K562 (cell line): ENCODE measurements around the gene TJP3. TPM values are rescaled to one million over a fixed set of nuclear protein-coding genes. Genes with fewer than 3 reads are reported as not detected.

Experiments used
- CHD2 ChIP-seq: IDR thresholded peaks from 2 replicates; pipeline ENCODE4 v1.6.1; 2011; ENCODE audit warnings: low read depth, low read length
- E2F8 ChIP-seq: fragments of 450-650 bp; IDR thresholded peaks from 2 replicates; pipeline ENCODE4 v1.7.1; 2018; ENCODE audit warnings: mild to moderate bottlenecking, low read depth; ENCODE audit not compliant: partially characterized antibody
- FOXJ3 ChIP-seq: sonication (generic); formaldehyde crosslinking; IDR thresholded peaks from 2 replicates; pipeline ENCODE4 v1.4.0; 2020; ENCODE audit warnings: mild to moderate bottlenecking, missing genetic modification reagents
- FOXO4 ChIP-seq: fragments of 450-650 bp; formaldehyde crosslinking; IDR thresholded peaks from 2 replicates; pipeline ENCODE4 v1.4.0; 2020; ENCODE audit warnings: mild to moderate bottlenecking, moderate library complexity
- HES1 ChIP-seq: fragments of 450-650 bp; IDR thresholded peaks from 2 replicates; pipeline ENCODE4 v1.6.1; 2016; ENCODE audit warnings: low read depth, mild to moderate bottlenecking, moderate library complexity
- MCM7 ChIP-seq, 2 experiments: fragments of 450-650 bp; IDR thresholded peaks; 2 replicates each; pipeline ENCODE4 v1.6.1; 2016 to 2018
- MXD1 ChIP-seq: fragments of 250-450 bp; sonication (Bioruptor Pico); IDR thresholded peaks from 2 replicates; pipeline ENCODE4 v1.8.0; 2021; ENCODE audit warnings: borderline replicate concordance, mild to moderate bottlenecking, moderate library complexity; ENCODE audit not compliant: poor library complexity, severe bottlenecking
- NFE2 ChIP-seq: IDR thresholded peaks from 2 replicates; pipeline ENCODE4 v1.6.1; 2014; ENCODE audit warnings: antibody characterized with exemption, low read depth
- PHF21A ChIP-seq: fragments of 450-650 bp; IDR thresholded peaks from 2 replicates; pipeline ENCODE4 v1.6.1; 2017; ENCODE audit warnings: low read depth, borderline replicate concordance
- POLR2A ChIP-seq: fragments of 450-650 bp; conservative IDR thresholded peaks from 2 replicates; pipeline ENCODE4 v1.6.1; 2016
- PURB ChIP-seq: sonication (generic); formaldehyde crosslinking; IDR thresholded peaks from 2 replicates; pipeline ENCODE4 v1.9.0; 2021; ENCODE audit warnings: low read depth, mild to moderate bottlenecking, missing genetic modification reagents
- RNF2 ChIP-seq: sonication (generic); IDR thresholded peaks from 2 replicates; pipeline ENCODE4 v1.6.1; 2016
- SMC3 ChIP-seq: conservative IDR thresholded peaks from 2 replicates; pipeline ENCODE4 v1.6.1; 2011; ENCODE audit warnings: low read depth, low read length, improper control_type of control experiment; ENCODE audit not compliant: insufficient read depth
- ZBTB12 ChIP-seq: fragments of 250-450 bp; sonication (Bioruptor Pico); IDR thresholded peaks from 2 replicates; pipeline ENCODE4 v1.4.0; 2020
- ZNF175 ChIP-seq: fragments of 200-800 bp; sonication (Bioruptor generic); IDR thresholded peaks from 2 replicates; pipeline ENCODE4 v1.6.1; 2016; ENCODE audit warnings: low read depth, mild to moderate bottlenecking, missing genetic modification characterization, missing compliant biosample characterization
- ZNF311 ChIP-seq: fragments of 250-450 bp; sonication (Bioruptor Pico); IDR thresholded peaks from 2 replicates; pipeline ENCODE4 v1.4.0; 2020; ENCODE audit warnings: mild to moderate bottlenecking, moderate library complexity
- ZNF444 ChIP-seq: fragments of 250-450 bp; sonication (Bioruptor Pico); IDR thresholded peaks from 2 replicates; pipeline ENCODE4 v1.4.0; 2020; ENCODE audit warnings: mild to moderate bottlenecking, moderate library complexity
- ZNF696 ChIP-seq: fragments of 250-450 bp; sonication (Bioruptor Pico); conservative IDR thresholded peaks from 2 replicates; pipeline ENCODE4 v1.4.0; 2020; ENCODE audit warnings: mild to moderate bottlenecking, moderate library complexity
- polyA plus RNA-seq, 8 experiments: library from polyadenylated mRNA; depleted of rRNA in 4 of 8; stranded (reverse) in 5 of 8; unstranded in 3 of 8; fragments of >200 nt; fragmentation: Nextera tagmentation in 2 of 8; fragmentation: Illumina TruSeq in 1 of 8; extraction: Ambion mirVana in 2 of 8; extraction: Trizol in 1 of 8; gene quantifications; 2 replicates each; pipeline versions ENCODE4 v1.2.1 to v1.2.3, GENCODE V29; 2011 to 2014; ENCODE audit warnings: inconsistent platforms in 1 of 8, missing spikeins in 1 of 8
- total RNA-seq, 7 experiments: library from RNA; depleted of rRNA in 6 of 7; stranded (reverse); fragments of >200 nt in 6 of 7; fragmentation: Illumina TruSeq in 2 of 7; extraction: Trizol in 2 of 7; gene quantifications; 2 replicates each; pipeline versions ENCODE4 v1.2.1 to v1.2.3, GENCODE V29; 2011 to 2021; ENCODE audit warnings: low replicate concordance in 1 of 7

Gene TJP3
- total and polyA plus RNA-seq, 9 of the 15 experiments (the other 6 are each of a cell fraction or from before 2014, with no cell fraction given) = 0.11 to 2.4 (median 0.57) TPM; not detected in 1

- no peak for TF ChIP-seq MXD1 (CRISPR knock-in tag)
- peak; percentile 76 for TF ChIP-seq E2F8
- peak; percentile 78; the same call in 1 of the 2 replicates for TF ChIP-seq PHF21A
- TF ChIP-seq RNF2 = peak; percentile 36; the same call in 1 of the 2 replicates
- TF ChIP-seq ZBTB12 (CRISPR knock-in tag) = no peak
- no peak for TF ChIP-seq PURB (CRISPR knock-in tag)
- TF ChIP-seq FOXO4 (CRISPR knock-in tag) = no peak
- 0 out of 2 replicates have a peak, but pooled peaks have one; percentile 21 for TF ChIP-seq HES1
- no peak for TF ChIP-seq CHD2
- no peak for TF ChIP-seq NFE2
- no peak for TF ChIP-seq ZNF444 (CRISPR knock-in tag)
- TF ChIP-seq ZNF311 = peak; percentile 73; the same call in 1 of the 2 replicates
- 0 out of 4 replicates have a peak, but pooled peaks of 1 of the 2 experiments have one; percentile 76 for TF ChIP-seq MCM7 (IDR thresholded peaks at IDR 0.05)
- TF ChIP-seq FOXJ3 = no peak
- TF ChIP-seq SMC3 = no peak
- TF ChIP-seq ZNF696 (CRISPR knock-in tag) = no peak
- TF ChIP-seq POLR2A = peak; percentile 69
- no peak for TF ChIP-seq ZNF175
Measured at GRCh38 chr19:3761382-3762129, 53.4 kb downstream of the TJP3 start, which contains the start of gene APBA3 (continued).
